ENCODE measurements around the gene CDKAL1.

CDKAL1 gene

DNA sequence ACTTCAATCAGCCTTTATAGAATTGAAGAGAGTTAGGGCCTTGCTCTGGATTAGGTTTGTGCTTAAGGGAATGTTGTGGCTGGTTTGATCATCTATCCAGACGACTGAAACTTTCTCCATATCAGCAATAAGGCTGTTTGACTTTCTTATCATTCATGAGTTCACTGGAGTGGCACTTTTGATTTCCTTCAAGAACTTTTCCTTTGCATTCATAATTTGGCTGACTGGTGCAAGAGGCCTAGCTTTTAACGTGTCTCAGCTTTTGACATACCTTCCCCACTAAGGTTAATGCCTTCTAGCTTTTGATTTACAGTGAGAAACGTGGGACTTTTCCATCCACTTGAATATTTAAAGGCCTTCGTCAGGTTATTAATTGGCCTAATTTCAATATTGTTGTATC, 461.8 kb downstream of the CDKAL1 start:
- H3K14ac ChIP-seq (ENCODE audit: low read length in 2 of 2): no peak overlapping the region
- H2BK12ac ChIP-seq (ENCODE audit: low read length in 2 of 2): peak overlapping the region in 1 of 2 experiments; percentile 46
- H3K27ac ChIP-seq (ENCODE audit: low read length, poor library complexity, severe bottlenecking): no peak overlapping the region
- no peak overlapping the region for H2BK5ac ChIP-seq (ENCODE audit: low read depth, low read length, poor library complexity, severe bottlenecking)
- H3K18ac ChIP-seq (ENCODE audit: low read depth in 1 of 2, low read length in 2 of 2): peak overlapping the region in 1 of 2 experiments; percentile 40
- H2BK15ac ChIP-seq (ENCODE audit: low read depth, poor library complexity, severe bottlenecking): no peak overlapping the region
- H2AFZ ChIP-seq (ENCODE audit: low read depth, low read length): no peak overlapping the region
- H2AK5ac ChIP-seq (ENCODE audit: low read length, severe bottlenecking): no peak overlapping the region
- WGBS: 95% methylated on average over 4 of the region's 4 CpGs
- no peak overlapping the region for H3K4me3 ChIP-seq (ENCODE audit: insufficient read depth in 1 of 2, low read depth in 1 of 2, low read length in 2 of 2)
- no peak overlapping the region for H3K9ac ChIP-seq (ENCODE audit: low read length)
- no peak for DNase-seq
- peak overlapping the region in 1 of 2 experiments; percentile 28 for H3K4ac ChIP-seq (ENCODE audit: low read depth in 1 of 2, low read length in 2 of 2)
- no peaks in the 10 kb centered on the region for H3K79me1 ChIP-seq (replicated peaks; ENCODE audit: low read length, poor library complexity, severe bottlenecking)
- H4K8ac ChIP-seq (ENCODE audit: low read length): no peak overlapping the region
- H3K9me3 ChIP-seq (ENCODE audit: control insufficient read depth, low read length): peaks cover 7% of the 10 kb centered on the region
- H3K4me1 ChIP-seq (ENCODE audit: control insufficient read depth, insufficient read depth, low read depth, low read length): no peaks in the 10 kb centered on the region
- H3K4me2 ChIP-seq (ENCODE audit: low read length, poor library complexity, severe bottlenecking): no peak overlapping the region
- H2BK120ac ChIP-seq (ENCODE audit: low read depth, low read length): no peak overlapping the region
- no peak overlapping the region for H4K91ac ChIP-seq (ENCODE audit: low read length)
- H3K27me3 ChIP-seq (ENCODE audit: control insufficient read depth in 1 of 2, insufficient read depth in 1 of 2, low read length in 2 of 2): no peaks in the 10 kb centered on the region
- no peaks in the 10 kb centered on the region for H3K36me3 ChIP-seq (ENCODE audit: control insufficient read depth in 1 of 2, insufficient read depth in 2 of 2, low read depth in 1 of 2, low read length in 2 of 2)
- H3K23ac ChIP-seq (ENCODE audit: low read length in 2 of 2): no peak overlapping the region

DNA sequence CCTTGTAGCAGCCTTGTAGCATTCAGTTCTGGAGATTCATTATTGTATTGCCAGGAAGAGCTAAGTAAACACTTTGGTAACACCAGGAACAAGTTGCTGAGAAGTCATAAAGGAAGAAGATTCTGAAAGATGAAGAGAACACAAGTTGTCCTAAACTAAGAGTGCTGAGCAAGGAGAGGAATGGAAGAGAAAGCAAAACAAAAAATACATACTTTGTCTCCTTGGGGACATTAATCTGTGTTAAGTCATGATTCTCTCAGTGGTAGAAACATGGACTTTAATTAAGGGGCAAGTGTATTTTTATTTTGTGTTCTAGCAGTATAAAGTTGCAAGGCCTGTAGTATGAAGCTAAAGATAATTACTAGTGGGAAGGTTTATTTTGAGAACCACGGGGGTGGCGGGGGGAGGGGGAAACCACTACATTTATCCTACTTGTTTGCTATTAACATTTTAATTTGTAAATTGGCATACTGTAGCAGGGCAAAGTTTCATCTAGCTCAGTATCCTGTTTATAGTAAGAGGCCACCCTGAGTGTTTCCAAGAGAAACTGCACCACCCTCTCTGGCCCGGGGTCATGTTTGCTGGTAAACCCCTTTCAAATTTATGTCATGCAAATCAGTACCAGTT, 463.0 kb downstream of the CDKAL1 start:
- no peak overlapping the region for H2BK12ac ChIP-seq (ENCODE audit: low read length in 2 of 2)
- H3K18ac ChIP-seq (ENCODE audit: low read depth in 1 of 2, low read length in 2 of 2): no peak overlapping the region
- peaks cover 7% of the 10 kb centered on the region for H3K9me3 ChIP-seq (ENCODE audit: control insufficient read depth, low read length)
- peak; percentile 34 for DNase-seq
- H3K4me3 ChIP-seq (ENCODE audit: insufficient read depth in 1 of 2, low read depth in 1 of 2, low read length in 2 of 2): no peak overlapping the region
- no peak overlapping the region for H2AK5ac ChIP-seq (ENCODE audit: low read length, severe bottlenecking)
- H3K27me3 ChIP-seq (ENCODE audit: control insufficient read depth in 1 of 2, insufficient read depth in 1 of 2, low read length in 2 of 2): no peaks in the 10 kb centered on the region
- H3K27ac ChIP-seq (ENCODE audit: low read length, poor library complexity, severe bottlenecking): no peak overlapping the region
- no peak overlapping the region for H3K14ac ChIP-seq (ENCODE audit: low read length in 2 of 2)
- no peak overlapping the region for H2BK120ac ChIP-seq (ENCODE audit: low read depth, low read length)
- H3K9ac ChIP-seq (ENCODE audit: low read length): peak overlapping the region; percentile 0
- 33% methylated on average over 1 of the region's 3 CpGs for WGBS
- H2BK15ac ChIP-seq (ENCODE audit: low read depth, poor library complexity, severe bottlenecking): no peak overlapping the region
- H3K23ac ChIP-seq (ENCODE audit: low read length in 2 of 2): no peak overlapping the region
- no peak overlapping the region for H2AFZ ChIP-seq (ENCODE audit: low read depth, low read length)
- H3K4ac ChIP-seq (ENCODE audit: low read depth in 1 of 2, low read length in 2 of 2): no peak overlapping the region
- H2BK5ac ChIP-seq (ENCODE audit: low read depth, low read length, poor library complexity, severe bottlenecking): no peak overlapping the region
- H4K91ac ChIP-seq (ENCODE audit: low read length): no peak overlapping the region
- H3K36me3 ChIP-seq (ENCODE audit: control insufficient read depth in 1 of 2, insufficient read depth in 2 of 2, low read depth in 1 of 2, low read length in 2 of 2): no peaks in the 10 kb centered on the region
- no peak overlapping the region for H4K8ac ChIP-seq (ENCODE audit: low read length)
- H3K4me2 ChIP-seq (ENCODE audit: low read length, poor library complexity, severe bottlenecking): no peak overlapping the region
- H3K79me1 ChIP-seq (replicated peaks; ENCODE audit: low read length, poor library complexity, severe bottlenecking): no peaks in the 10 kb centered on the region
- H3K4me1 ChIP-seq (ENCODE audit: control insufficient read depth, insufficient read depth, low read depth, low read length): no peaks in the 10 kb centered on the region

- no peaks in the 10 kb centered on the region for H3K4me1 ChIP-seq (ENCODE audit: control insufficient read depth, insufficient read depth, low read depth, low read length)
- H2BK5ac ChIP-seq (ENCODE audit: low read depth, low read length, poor library complexity, severe bottlenecking): no peak overlapping the region
- H3K36me3 ChIP-seq (ENCODE audit: control insufficient read depth in 1 of 2, insufficient read depth in 2 of 2, low read depth in 1 of 2, low read length in 2 of 2): no peaks in the 10 kb centered on the region
- H2BK12ac ChIP-seq (ENCODE audit: low read length in 2 of 2): peak overlapping the region in 1 of 2 experiments; percentile 97
- no peak overlapping the region for H4K91ac ChIP-seq (ENCODE audit: low read length)
- H4K8ac ChIP-seq (ENCODE audit: low read length): no peak overlapping the region
- H3K27ac ChIP-seq (ENCODE audit: low read length, poor library complexity, severe bottlenecking): no peak overlapping the region
- WGBS: 100% methylated on average over 2 of the region's 3 CpGs
- H3K9me3 ChIP-seq (ENCODE audit: control insufficient read depth, low read length): peaks cover 7% of the 10 kb centered on the region
- no peak overlapping the region for H2AK5ac ChIP-seq (ENCODE audit: low read length, severe bottlenecking)
- H3K27me3 ChIP-seq (ENCODE audit: control insufficient read depth in 1 of 2, insufficient read depth in 1 of 2, low read length in 2 of 2): no peaks in the 10 kb centered on the region
- no peak overlapping the region for H3K4me2 ChIP-seq (ENCODE audit: low read length, poor library complexity, severe bottlenecking)
- no peaks in the 10 kb centered on the region for H3K79me1 ChIP-seq (replicated peaks; ENCODE audit: low read length, poor library complexity, severe bottlenecking)
- peak overlapping the region; percentile 0 for H3K9ac ChIP-seq (ENCODE audit: low read length)
- H2BK120ac ChIP-seq (ENCODE audit: low read depth, low read length): no peak overlapping the region
- H3K4ac ChIP-seq (ENCODE audit: low read depth in 1 of 2, low read length in 2 of 2): peak overlapping the region in 1 of 2 experiments; percentile 6
- no peak overlapping the region for H2BK15ac ChIP-seq (ENCODE audit: low read depth, poor library complexity, severe bottlenecking)
- no peak for DNase-seq
- H3K4me3 ChIP-seq (ENCODE audit: insufficient read depth in 1 of 2, low read depth in 1 of 2, low read length in 2 of 2): no peak overlapping the region
- no peak overlapping the region for H2AFZ ChIP-seq (ENCODE audit: low read depth, low read length)
- H3K14ac ChIP-seq (ENCODE audit: low read length in 2 of 2): no peak overlapping the region
- peak overlapping the region in 1 of 2 experiments; percentile 83 for H3K18ac ChIP-seq (ENCODE audit: low read depth in 1 of 2, low read length in 2 of 2)
- no peak overlapping the region for H3K23ac ChIP-seq (ENCODE audit: low read length in 2 of 2)
Observed at GRCh38 chr6:20997770-20998147, 463.5 kb downstream of the CDKAL1 start.

GRCh38 chr6:20998748-20999448, 464.6 kb downstream of the CDKAL1 start:
- 98% methylated on average over 5 of the region's 6 CpGs for WGBS
- H3K9me3 ChIP-seq (ENCODE audit: control insufficient read depth, low read length): peaks cover 7% of the 10 kb centered on the region

More at GRCh38 chr6:20998748-20999448, 464.6 kb downstream of the CDKAL1 start:
- Histone ChIP-seq H4K91ac (ENCODE audit: low read length) (no peak overlapping the region), H2AFZ (ENCODE audit: low read depth, low read length) (no peak overlapping the region), H3K14ac (ENCODE audit: low read length in 2 of 2) (no peak overlapping the region), H3K27me3 (ENCODE audit: control insufficient read depth in 1 of 2, insufficient read depth in 1 of 2, low read length in 2 of 2) (no peaks in the 10 kb centered on the region), H3K4me1 (ENCODE audit: control insufficient read depth, insufficient read depth, low read depth, low read length) (no peaks in the 10 kb centered on the region), H2BK12ac (ENCODE audit: low read length in 2 of 2) (no peak overlapping the region), H3K79me1 (replicated peaks; ENCODE audit: low read length, poor library complexity, severe bottlenecking) (no peaks in the 10 kb centered on the region), H3K23ac (ENCODE audit: low read length in 2 of 2) (no peak overlapping the region), H2BK5ac (ENCODE audit: low read depth, low read length, poor library complexity, severe bottlenecking) (no peak overlapping the region), H2BK120ac (ENCODE audit: low read depth, low read length) (no peak overlapping the region), H2BK15ac (ENCODE audit: low read depth, poor library complexity, severe bottlenecking) (no peak overlapping the region), H3K36me3 (ENCODE audit: control insufficient read depth in 1 of 2, insufficient read depth in 2 of 2, low read depth in 1 of 2, low read length in 2 of 2) (no peaks in the 10 kb centered on the region), H3K27ac (ENCODE audit: low read length, poor library complexity, severe bottlenecking) (no peak overlapping the region), H3K18ac (ENCODE audit: low read depth in 1 of 2, low read length in 2 of 2) (no peak overlapping the region), H4K8ac (ENCODE audit: low read length) (no peak overlapping the region), H3K4me3 (ENCODE audit: insufficient read depth in 1 of 2, low read depth in 1 of 2, low read length in 2 of 2) (no peak overlapping the region), H2AK5ac (ENCODE audit: low read length, severe bottlenecking) (no peak overlapping the region), H3K9ac (ENCODE audit: low read length) (no peak overlapping the region), H3K4ac (ENCODE audit: low read depth in 1 of 2, low read length in 2 of 2) (no peak overlapping the region), H3K4me2 (ENCODE audit: low read length, poor library complexity, severe bottlenecking) (no peak overlapping the region)
- DNase-seq: no peak

Measured in mesenchymal stem cell (in vitro differentiated cells and primary cell).